Activated T-helper 2 cell treated with anti-CD3 and anti-CD28 coated beads, Interferon-gamma antibody, Interleukin-2, Interleukin-4, amounts not matched to agents 10 μg/mL and 5 μg/mL and 100 μg/mL, durations not matched to agents 14 hours and 24 hours and 36 hours (primary cell): Measurements from ENCODE around the gene CLEC20A. TPM values are rescaled to one million over a fixed set of nuclear protein-coding genes. Genes with fewer than 3 reads are reported as not detected.
A peak's percentile ranks its signal among the peaks of the same experiment; 100 is the strongest.

Source experiments
- DNase-seq: peaks from one replicate; pipeline ENCODE4 v3.0.0; 2021; ENCODE audit warnings: low spot score
- H3K27ac Mint-ChIP-seq: one replicate; pipeline ENCODE4 v1.8.0; 2021; ENCODE audit warnings: mixed read lengths
- H3K27me3 Mint-ChIP-seq: one replicate; pipeline ENCODE4 v1.8.0; 2021; ENCODE audit warnings: low read depth, mixed read lengths
- H3K36me3 Mint-ChIP-seq: one replicate; pipeline ENCODE4 v1.8.0; 2021; ENCODE audit warnings: low read depth, mixed read lengths
- H3K4me1 Mint-ChIP-seq: one replicate; pipeline ENCODE4 v1.8.0; 2021; ENCODE audit warnings: low read depth, mixed read lengths
- H3K4me3 Mint-ChIP-seq: one replicate; pipeline ENCODE4 v1.8.0; 2021; ENCODE audit warnings: low read depth, mild to moderate bottlenecking, moderate library complexity, mixed read lengths
- H3K9me3 Mint-ChIP-seq: one replicate; pipeline ENCODE4 v1.8.0; 2021; ENCODE audit warnings: mixed read lengths
- intact Hi-C: fragments of 100-400 bp; cut with micrococcal nuclease; formaldehyde crosslinking; loops from one replicate; pipeline ENCODE4 v1.15.1; 2023
- total RNA-seq: library from RNA; stranded (reverse); gene quantifications from 2 replicates; pipeline ENCODE4 v1.2.3, GENCODE V29; 2022

Gene CLEC20A
- total RNA-seq, 1 donor from 2014 or later, result not detected

DNA sequence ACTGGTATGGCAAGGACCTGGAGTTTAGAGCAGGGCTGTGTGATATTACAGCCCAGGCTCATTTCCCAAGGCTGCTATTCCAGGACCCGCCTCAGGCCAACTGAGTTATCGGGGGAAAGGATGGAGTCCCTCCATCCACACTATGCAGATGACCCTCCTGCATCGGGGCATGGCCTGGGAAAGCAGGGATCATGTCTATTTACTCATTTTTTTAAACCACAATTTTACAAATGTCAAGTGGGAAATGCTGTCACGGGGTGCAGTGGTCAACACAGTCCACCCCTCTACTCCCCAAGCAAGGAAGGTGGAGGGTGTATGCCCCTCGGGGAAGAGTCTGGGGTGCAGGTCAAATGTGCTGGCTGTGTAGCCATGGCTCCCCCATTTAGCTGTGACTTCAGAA, 6.1 kb upstream of the CLEC20A start:
- Mint-ChIP-seq H3K4me3 (no peak overlapping the region), H3K27me3 (no peaks in the 10 kb centered on the region), H3K9me3 (no peaks in the 10 kb centered on the region), H3K27ac (no peak overlapping the region), H3K4me1 (no peaks in the 10 kb centered on the region), H3K36me3 (no peaks in the 10 kb centered on the region)
- intact Hi-C loops, result loop anchor here (5.0 kb wide), 1 partner anchor 191 kb away; no protein-coding TSS in a partner anchor
- no peak for DNase-seq

DNA sequence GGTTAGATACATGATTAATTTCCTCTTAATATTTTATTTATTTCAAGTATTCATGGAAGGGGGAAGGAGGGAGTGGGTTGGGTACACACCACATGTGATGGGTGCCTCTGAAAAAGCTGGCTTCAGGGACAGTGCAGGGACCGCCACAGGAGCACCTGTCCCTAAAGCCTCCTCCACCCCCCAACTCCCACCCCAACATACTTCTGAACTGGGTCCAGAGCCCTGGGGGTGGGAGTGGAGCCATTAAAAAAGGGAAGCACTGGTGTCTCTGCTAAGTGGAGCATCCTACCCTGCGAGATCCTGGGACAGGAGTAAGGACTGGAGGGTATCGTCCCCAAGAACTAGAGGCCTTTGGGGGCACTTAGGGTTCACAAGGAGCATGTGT, 5.6 kb upstream of the CLEC20A start:
- H3K9me3 Mint-ChIP-seq, result no peaks in the 10 kb centered on the region
- DNase-seq, result no peak
- intact Hi-C loops, result loop anchor here (5.0 kb wide), 1 partner anchor 190 kb away; no protein-coding TSS in a partner anchor
- no peaks in the 10 kb centered on the region for H3K36me3 Mint-ChIP-seq
- no peak overlapping the region for H3K27ac Mint-ChIP-seq
- H3K4me3 Mint-ChIP-seq, result no peak overlapping the region
- no peaks in the 10 kb centered on the region for H3K27me3 Mint-ChIP-seq
- no peaks in the 10 kb centered on the region for H3K4me1 Mint-ChIP-seq

DNA sequence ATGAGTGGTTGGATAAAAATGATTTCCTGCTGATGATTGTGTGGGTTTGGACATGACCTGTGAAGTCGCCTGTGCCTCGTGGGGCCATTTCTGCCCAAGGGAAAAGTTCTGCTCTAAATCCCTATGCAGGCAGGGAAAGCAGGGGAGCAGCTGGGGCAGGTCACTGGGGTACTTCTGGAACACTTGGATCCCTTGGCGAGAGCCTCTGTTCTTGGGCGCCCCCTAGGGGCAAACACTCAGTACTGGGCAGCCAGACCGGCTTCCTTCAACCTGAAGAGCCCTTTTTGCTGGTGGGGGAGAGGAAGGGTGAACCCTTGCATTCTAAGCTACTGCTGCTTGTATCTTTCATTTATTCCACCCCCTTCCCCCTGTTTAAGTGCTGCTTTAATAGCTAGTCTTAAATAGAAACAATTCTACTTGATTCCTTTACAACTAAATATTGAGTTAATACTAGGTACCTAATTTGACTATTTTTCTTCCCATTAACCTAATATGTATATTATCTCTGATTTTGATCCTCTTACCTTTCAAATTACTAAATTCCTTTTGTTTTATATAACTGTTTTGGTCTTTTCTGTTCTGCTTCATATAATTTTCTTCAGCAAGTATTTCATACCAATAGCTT, 5.1 kb upstream of the CLEC20A start:
- Mint-ChIP-seq H3K9me3 (no peaks in the 10 kb centered on the region), H3K4me3 (no peak overlapping the region), H3K27ac (no peak overlapping the region), H3K27me3 (no peaks in the 10 kb centered on the region), H3K36me3 (no peaks in the 10 kb centered on the region), H3K4me1 (no peaks in the 10 kb centered on the region)
- intact Hi-C loops, result loop anchor here (5.0 kb wide), 1 partner anchor 190 kb away; no protein-coding TSS in a partner anchor
- peak; percentile 33 for DNase-seq

DNA sequence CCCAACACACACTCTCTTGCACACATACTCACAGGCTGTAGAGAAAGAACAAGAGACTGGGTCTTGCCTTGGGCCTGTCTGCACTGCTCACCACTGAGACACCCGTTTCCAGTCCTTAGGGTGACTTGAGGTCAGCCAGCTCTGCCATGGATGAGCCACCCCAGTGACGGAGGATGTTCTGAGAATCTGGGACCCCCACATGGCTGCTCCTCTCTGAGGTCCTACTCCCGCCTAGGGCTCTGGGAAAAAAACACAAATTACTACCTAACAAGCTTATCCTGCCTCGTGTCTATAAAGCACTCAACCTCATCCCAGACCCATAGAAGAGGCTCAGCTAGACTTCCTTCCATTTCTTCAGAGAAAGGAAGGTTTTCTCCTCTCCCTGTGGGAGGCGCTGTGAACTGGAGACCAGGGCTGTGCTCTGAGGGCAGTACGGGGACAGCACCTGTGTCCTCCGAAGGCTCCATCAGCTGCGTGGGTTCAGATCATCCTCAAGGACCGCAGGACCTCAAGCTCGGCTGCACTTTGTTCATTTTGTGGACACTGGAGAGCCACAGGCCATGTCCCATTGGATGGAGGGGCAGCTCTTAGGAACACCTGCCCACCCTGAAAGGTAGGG, 4.3 kb upstream of the CLEC20A start:
- Mint-ChIP-seq H3K4me3 (no peak overlapping the region), H3K9me3 (no peaks in the 10 kb centered on the region), H3K27me3 (no peaks in the 10 kb centered on the region), H3K36me3 (no peaks in the 10 kb centered on the region), H3K27ac (no peak overlapping the region), H3K4me1 (no peaks in the 10 kb centered on the region)
- intact Hi-C loops, result loop anchor here (5.0 kb wide), 1 partner anchor 189 kb away; no protein-coding TSS in a partner anchor
- DNase-seq, result no peak

DNA sequence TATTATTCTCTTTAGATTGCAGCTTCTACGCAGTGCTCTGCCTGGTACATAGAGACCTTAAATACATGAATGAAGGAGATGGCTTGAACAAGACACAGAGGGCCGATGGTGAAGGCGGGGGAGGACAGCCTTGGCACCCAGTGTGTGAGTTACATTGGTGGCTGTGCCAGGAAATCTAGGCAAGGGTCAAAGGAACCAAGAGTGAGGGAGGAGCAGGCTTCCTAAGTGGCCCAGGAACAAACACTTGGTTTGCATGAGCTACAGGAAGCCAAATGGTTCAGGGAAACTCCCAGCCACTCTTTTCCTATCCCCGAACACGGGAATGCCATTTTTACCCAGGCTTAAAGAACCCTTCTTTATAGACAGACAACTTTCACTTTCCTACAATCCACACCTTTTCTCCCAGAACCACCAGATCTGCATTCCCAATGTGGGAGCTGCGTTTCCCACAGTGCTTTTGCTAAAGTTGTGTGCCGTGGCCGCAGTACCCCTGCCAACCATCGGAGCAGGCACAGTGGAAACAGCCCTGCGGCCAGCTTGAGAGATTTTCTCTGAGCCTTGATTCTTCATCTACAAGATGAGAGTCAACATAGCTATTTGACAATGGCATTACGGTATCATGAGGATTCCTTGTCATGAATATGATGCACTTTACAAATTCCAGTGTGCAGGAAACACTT, 3.5 kb upstream of the CLEC20A start:
- intact Hi-C loops, result loop anchor here (5.0 kb wide), 1 partner anchor 188 kb away; no protein-coding TSS in a partner anchor
- Mint-ChIP-seq H3K27me3 (no peaks in the 10 kb centered on the region), H3K9me3 (no peaks in the 10 kb centered on the region), H3K4me3 (no peak overlapping the region), H3K36me3 (no peaks in the 10 kb centered on the region), H3K4me1 (no peaks in the 10 kb centered on the region), H3K27ac (no peak overlapping the region)
- DNase-seq, result no peak

DNA sequence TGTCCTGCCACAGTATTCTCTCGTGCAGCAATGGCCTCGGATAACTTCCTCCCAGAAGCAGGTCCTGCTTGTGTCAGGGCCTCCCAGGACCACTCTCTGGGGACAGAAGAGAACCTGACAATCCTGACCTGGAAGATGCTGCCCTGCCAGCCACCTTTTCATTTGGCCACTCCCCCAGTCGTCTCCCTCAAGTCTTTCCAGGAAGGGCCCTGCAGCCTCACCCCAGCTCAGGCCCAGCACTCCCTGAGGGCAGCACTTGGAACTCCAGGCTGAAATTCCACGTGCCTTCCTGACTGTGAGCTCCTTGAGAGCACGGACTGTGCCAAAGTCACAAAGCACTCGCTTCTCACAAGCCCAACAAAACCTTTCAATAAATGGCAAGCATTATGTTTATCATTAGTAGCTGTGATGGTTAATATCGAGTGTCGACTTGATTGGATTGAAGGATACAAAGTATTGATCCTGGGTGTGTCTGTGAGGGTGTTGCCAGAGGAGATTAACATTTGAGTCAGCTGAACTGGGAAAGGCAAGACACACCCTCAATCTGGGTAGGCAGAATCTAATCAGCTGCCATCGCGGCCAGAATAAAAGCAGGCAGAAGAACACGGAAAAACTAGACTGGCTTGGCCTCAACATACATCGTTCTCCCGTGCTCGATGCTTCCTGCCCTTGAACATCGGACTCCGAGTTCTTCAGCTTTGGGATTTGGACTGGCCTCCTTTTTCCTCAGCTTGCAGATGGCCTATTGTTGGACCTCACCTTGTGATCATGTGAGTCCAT, 2.3 kb upstream of the CLEC20A start:
- H3K4me3 Mint-ChIP-seq, result no peak overlapping the region
- intact Hi-C loops, result no loop called here
- H3K4me1 Mint-ChIP-seq, result no peaks in the 10 kb centered on the region
- H3K27ac Mint-ChIP-seq, result no peak overlapping the region
- H3K27me3 Mint-ChIP-seq, result no peaks in the 10 kb centered on the region
- H3K9me3 Mint-ChIP-seq, result no peaks in the 10 kb centered on the region
- H3K36me3 Mint-ChIP-seq, result no peaks in the 10 kb centered on the region
- no peak for DNase-seq

DNA sequence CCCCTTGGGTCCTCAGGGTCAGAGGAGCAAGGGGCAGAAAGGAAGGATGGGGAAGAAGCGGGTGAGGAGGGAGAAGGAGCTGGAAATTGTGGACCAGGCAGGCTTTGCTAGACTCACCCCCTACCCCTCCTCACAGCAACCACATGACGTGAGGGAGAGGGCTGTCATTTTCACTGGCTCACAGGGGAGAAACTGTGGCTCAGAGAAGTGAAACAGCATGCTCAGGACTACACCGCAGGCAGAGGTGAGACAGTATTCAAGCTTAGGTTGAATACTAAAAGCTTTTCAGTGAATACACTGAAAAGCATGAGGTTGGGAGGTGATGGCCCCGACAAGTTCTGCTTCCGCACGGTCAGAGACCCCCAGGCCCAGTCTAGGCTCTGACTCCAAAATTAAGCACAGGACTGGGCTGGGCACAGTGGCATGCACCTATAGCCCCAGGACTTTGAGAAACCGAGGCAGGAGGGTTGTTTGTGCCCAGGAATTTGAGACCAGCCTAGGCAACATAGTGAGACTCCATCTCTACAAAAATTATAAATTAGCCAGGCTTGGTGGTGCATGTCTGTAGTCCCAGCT, 1.2 kb upstream of the CLEC20A start:
- H3K27me3 Mint-ChIP-seq, result no peaks in the 10 kb centered on the region
- intact Hi-C loops, result no loop called here
- no peaks in the 10 kb centered on the region for H3K9me3 Mint-ChIP-seq
- DNase-seq, result no peak
- no peak overlapping the region for H3K27ac Mint-ChIP-seq
- no peak overlapping the region for H3K4me3 Mint-ChIP-seq
- no peaks in the 10 kb centered on the region for H3K36me3 Mint-ChIP-seq
- no peaks in the 10 kb centered on the region for H3K4me1 Mint-ChIP-seq

DNA sequence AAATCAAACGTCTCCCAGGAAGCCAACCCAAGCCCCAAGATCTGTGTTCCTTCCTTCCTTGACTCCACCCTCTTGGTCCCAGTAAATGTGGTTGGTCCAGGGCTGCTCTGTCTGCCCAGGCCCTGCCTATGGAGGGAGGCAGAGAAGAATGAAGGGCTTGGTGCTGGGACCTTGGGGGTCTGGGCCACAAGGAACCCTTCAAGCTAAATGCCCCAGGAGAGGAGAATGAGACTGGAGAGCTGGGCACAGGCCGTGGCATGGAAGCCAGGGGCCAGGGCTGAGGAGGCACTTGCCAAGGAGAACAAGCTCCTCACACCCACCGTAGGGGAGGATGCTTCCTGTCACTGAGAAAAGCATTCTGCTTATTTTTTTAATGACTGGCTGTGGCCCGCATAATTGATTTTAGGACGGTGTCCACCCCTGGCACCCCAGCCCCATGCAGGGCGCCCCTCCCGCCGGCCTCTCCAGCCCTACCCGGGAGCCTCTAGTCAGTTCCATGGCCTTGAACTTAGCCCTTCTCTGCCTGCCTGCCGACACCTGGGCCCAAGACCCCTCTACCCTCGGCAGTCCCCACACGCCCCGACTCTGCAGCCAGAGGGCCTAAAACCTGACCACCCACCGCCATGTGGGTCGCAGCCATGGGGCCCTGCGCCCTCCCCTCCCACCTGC, 889 bp downstream of the CLEC20A start:
- no peaks in the 10 kb centered on the region for H3K27me3 Mint-ChIP-seq
- no peaks in the 10 kb centered on the region for H3K4me1 Mint-ChIP-seq
- intact Hi-C loops, result no loop called here
- H3K4me3 Mint-ChIP-seq, result no peak overlapping the region
- no peak overlapping the region for H3K27ac Mint-ChIP-seq
- no peaks in the 10 kb centered on the region for H3K9me3 Mint-ChIP-seq
- DNase-seq, result no peak
- no peaks in the 10 kb centered on the region for H3K36me3 Mint-ChIP-seq

DNA sequence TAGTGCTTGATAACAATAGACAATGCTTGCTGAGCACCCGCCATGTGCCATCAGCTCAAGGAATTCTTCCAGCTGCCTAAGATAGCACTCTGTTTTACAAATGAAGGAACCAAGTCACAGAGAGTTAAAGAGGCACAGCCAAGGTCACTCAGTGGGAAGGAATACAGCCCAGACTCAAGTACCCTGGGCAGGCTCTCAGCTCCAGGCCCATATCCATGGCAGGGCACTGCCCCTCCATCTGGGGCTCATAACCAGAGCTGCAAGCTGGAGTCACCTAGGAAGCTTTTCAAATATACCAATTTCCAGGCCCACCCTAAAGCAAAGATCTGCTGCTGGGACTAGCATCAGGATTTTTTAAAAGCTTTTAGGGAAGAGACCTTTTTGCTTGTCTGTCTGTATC, 1.6 kb downstream of the CLEC20A start:
- Mint-ChIP-seq H3K4me3 (no peak overlapping the region), H3K9me3 (no peaks in the 10 kb centered on the region), H3K27me3 (no peaks in the 10 kb centered on the region), H3K27ac (no peak overlapping the region), H3K4me1 (no peaks in the 10 kb centered on the region), H3K36me3 (no peaks in the 10 kb centered on the region)
- no peak for DNase-seq
- intact Hi-C loops, result no loop called here

DNA sequence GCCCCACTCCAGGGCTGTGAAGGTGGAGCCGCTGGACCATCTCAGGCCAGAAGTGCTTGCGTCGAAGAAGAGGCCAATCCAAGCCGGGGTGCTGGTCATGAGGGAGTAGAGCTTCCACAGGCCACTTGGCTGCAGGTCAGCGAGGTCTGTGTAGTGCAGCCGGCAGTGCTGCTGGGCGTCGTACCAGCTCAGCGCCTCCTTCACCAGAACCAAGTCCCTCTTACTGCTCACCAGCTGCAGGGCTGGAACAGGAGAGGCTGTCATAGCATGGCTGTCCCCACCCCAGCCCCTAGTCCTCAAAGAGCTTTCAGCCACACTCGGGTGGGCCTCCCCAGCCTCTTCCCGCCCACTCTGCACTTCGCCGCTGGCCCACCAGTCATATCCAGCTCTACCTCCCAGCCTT, 2.2 kb downstream of the CLEC20A start:
- Mint-ChIP-seq H3K4me3 (no peak overlapping the region), H3K27ac (no peak overlapping the region), H3K27me3 (no peaks in the 10 kb centered on the region), H3K9me3 (no peaks in the 10 kb centered on the region), H3K4me1 (no peaks in the 10 kb centered on the region), H3K36me3 (no peaks in the 10 kb centered on the region)
- no peak for DNase-seq
- intact Hi-C loops, result no loop called here

DNA sequence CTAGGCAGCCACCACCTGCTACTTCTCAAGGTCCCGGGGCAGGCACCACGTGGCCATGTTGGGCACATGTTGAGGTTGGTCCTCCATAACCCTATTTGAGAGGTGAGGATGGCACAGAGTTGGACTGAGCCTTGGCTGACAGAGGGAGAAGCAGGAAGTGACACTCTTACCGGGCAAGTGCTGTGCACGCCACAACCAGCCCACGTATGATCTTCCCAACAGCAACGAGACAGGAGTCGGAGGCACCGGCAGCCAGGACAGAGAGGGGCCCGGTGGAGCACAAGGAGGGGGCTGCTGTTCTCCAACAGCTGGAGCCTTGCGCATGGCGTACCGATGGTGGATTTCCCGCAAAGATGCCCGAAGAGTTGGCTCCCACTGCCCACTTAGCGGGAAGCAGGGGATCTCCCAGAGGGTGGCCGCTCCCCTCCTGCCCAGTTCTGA, 3.4 kb downstream of the CLEC20A start:
- Mint-ChIP-seq H3K9me3 (no peaks in the 10 kb centered on the region), H3K27me3 (no peaks in the 10 kb centered on the region)
- intact Hi-C loops, result no loop called here

DNA sequence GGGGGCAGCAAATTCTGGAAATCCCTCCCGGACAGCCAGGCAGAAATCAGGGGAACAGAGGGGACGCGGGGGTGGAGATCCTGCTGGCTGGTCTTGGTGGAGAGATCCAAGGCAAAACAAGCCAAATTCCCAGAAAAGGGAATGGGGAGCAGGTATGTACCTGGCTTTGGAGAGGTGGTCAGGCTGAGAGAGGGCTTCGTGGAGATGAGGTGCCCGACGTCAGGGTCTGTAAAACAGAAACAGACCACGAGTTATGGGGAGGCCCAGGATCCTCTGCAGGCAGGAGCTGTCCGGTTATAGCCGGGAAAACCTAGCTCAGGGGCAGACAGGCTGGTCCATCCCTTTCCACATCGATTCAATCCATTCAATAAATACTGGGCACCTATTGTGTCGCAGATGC, 4.4 kb downstream of the CLEC20A start:
- Mint-ChIP-seq H3K27me3 (peaks cover 5% of the 10 kb centered on the region), H3K9me3 (no peaks in the 10 kb centered on the region), H3K4me1 (no peaks in the 10 kb centered on the region), H3K4me3 (no peak overlapping the region), H3K36me3 (no peaks in the 10 kb centered on the region), H3K27ac (no peak overlapping the region)
- intact Hi-C loops, result no loop called here
- DNase-seq, result no peak

More for the DNA sequence above, 3.4 kb downstream of the CLEC20A start:
- no peak overlapping the region for H3K4me3 Mint-ChIP-seq
- H3K27ac Mint-ChIP-seq, result no peak overlapping the region
- no peaks in the 10 kb centered on the region for H3K36me3 Mint-ChIP-seq
- DNase-seq, result no peak
- H3K4me1 Mint-ChIP-seq, result no peaks in the 10 kb centered on the region
